AG08396 (cell line): ENCODE measurements around the gene RAB11FIP4.

ENCODE experiments used
- DNase-seq: peaks from one replicate; pipeline ENCODE4 v3.0.0; 2012; ENCODE audit warnings: low spot score, mixed read lengths

Gene RAB11FIP4

GRCh38 chr17:31405890-31406371 lies 14.5 kb downstream of the RAB11FIP4 start:
- DNase-seq: no peak

DNA sequence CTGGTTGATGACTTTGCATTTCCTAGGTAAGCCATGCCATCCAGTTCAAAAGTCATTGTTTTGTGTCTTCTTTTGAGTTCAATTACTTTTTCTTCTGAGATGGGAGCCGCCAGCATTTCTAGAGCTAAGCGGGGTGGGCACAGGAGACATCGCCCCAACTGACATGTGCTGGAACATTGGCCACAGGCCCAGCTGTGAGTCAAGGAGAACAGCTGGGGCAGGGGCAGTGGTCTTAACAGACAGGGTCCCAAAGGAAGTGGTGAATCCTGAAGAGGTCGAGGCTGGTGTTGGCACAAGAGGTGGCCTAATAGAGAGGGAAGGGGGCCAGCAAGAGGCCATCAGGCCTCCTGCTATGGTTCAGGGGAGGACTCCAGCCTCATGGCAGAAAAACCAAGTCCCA lies 17.1 kb downstream of the RAB11FIP4 start:
- DNase-seq: no peak

DNA sequence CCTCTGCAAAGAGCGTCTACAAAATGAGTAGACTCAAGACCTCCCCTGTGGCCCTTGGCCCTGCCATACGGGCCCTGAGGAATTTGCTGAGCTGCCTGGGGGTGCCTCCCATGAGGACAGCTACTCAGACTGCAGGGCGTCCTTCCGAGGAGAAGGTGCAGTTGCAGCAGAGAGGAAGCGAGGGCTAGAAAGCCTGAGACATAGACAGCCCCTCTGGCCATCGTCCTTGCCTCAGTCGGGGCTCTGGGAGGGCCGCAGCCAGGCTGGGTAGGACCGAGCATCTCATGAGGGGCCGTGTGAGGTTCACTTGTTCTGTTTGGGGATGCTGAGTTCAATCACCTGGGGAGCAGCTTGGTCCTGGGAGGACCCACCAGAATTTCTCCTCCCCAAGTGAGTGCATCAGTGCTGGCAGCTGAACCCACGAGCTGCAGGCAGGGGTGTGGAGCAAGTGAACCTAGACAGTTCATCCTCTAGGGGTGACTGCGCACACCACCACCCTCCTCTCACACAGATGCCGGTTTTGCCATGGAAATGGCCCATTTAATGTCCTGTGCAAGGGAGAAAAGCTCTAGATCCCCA lies 20.3 kb downstream of the RAB11FIP4 start:
- no peak for DNase-seq

GRCh38 chr17:31412511-31412910 lies 21.0 kb downstream of the RAB11FIP4 start:
- no peak for DNase-seq

DNA sequence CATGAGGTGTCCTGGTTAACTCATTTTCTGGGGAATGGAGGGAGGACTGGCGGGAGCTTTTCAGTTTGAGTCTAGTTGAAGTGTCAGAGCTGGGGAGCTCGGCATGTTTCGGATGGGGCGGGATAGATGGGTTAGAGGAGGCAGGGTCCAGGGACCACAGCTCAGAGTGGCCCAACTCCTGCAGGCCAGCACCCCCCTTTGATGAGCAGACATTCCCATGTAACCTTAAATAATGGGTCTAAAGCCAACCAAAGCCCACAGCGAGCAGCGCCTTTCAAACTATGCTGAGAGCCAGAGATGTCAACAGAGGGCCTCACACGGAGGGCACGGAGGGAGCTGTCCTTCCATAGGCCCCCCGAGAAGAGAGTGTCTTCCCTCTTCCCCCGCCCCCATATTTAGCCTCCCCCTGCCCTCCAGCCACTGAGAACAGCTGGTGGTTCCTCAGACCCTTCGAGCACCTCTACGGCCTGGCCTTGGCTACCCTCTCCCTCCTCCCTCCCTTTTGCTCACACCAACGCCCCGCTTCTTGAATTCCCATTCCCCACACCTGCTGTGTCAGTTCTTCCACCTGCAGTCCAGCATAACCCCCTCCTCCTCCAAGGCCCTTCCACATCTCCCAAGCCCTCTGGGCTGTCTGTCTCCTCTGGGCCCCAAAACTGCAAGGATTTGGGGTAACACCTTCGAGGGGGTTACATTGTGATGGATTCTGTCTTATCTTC lies 21.8 kb downstream of the RAB11FIP4 start:
- no peak for DNase-seq

GRCh38 chr17:31413874-31414549 lies 22.5 kb downstream of the RAB11FIP4 start:
- peak; percentile 76 for DNase-seq

GRCh38 chr17:31414550-31414918 lies 23.1 kb downstream of the RAB11FIP4 start:
- DNase-seq: no peak

DNA sequence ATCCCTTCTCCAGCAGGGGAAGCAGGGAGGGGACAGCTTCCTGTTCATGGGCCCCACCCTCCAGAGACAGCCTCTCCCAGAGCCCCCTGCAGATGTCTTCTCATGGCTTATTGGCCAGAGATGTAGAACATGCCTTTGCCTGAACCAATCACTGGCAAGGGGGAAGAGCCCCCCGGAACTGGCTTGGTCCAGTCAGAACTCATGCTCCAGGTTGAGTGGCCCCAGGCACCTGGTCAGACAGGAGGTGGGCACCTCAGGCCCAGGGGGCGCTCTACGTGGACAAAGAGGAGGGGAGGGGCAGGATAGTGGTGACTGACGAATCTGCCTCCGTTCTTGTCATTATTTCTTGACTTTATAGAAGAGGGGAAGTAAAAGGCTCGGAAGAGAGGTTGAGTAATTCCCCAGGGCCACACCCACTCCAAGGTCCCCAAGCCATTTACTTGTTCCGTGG lies 23.6 kb downstream of the RAB11FIP4 start:
- DNase-seq: no peak

- DNase-seq: no peak
Measured at GRCh38 chr17:31415640-31416502, 24.4 kb downstream of the RAB11FIP4 start.

DNA sequence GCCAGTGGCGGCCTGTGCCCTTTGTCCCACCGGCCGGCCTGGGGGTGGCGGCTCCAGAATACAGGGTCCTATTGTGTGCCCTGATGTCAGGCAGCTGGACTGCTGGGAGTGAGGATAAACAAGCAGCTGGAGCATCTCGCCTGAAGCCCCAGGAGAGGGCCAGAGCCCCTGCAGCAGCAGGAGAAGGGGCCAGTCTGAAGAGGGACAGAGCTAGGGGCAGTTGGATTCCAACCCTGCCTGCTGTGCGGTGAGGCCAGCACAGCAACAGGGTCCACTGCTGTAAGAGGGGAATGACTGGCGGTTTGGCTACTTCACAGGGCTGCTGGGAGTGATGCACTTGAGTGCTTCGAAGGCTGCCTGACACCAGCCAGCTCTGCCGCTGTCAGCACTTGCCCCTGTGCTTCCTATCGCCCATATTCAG lies 25.0 kb downstream of the RAB11FIP4 start:
- no peak for DNase-seq

DNA sequence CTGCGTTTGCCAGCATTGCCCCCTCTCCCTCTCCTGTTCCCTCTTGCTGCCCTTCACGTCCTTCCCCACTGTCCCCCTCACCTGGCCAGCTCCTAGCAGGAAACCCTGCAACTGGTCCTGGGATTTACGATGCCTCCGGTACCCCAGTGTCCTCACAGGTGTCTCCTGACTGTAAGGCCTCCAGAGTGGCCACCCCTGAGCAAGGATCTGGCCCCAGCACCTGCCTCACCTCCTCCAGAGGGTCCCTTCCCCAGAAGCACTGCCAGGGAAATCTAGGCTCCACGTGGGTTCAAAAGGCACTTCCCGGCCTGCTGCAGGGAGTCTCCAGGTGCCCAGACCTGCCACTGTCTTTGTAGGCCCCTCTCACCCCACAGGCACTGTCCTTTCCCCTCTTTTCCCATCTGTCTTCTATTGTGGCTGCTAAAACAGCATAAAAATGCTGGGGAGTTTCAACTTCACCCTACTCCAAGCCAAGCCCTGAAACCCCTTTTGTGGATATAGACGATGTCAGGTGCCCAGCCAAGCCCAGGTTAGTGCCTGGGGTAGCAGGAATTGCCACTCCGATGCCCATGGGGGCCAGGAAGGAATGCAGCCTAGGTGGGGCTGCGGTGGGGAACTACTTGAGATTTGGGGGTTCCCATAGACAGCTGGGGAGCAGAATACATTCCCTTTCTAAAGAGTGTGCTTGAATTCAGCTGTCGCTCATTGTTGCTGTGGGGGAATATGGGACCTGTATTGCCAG lies 25.7 kb downstream of the RAB11FIP4 start:
- DNase-seq: no peak

- no peak for DNase-seq
Measured at GRCh38 chr17:31418773-31419350, 27.4 kb downstream of the RAB11FIP4 start.

DNA sequence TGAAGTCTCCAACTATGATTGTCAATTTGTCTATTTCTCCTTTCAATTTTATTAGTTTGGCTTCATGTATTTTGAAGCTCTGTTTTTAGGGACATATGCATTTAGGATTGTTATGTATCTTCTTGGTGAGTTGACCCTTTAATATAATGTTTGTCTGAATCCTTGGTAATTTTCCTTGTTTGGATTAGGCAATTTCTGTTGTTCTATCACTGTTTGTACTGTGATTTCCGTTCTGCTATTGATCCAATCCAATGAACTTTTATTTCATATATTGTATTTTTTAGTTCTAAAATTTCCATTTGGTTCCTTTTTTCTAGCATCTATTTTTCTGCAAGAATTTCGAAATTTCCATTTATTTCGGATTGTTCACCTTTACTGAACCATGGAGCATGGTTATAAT lies 31.0 kb downstream of the RAB11FIP4 start:
- DNase-seq: no peak

DNA sequence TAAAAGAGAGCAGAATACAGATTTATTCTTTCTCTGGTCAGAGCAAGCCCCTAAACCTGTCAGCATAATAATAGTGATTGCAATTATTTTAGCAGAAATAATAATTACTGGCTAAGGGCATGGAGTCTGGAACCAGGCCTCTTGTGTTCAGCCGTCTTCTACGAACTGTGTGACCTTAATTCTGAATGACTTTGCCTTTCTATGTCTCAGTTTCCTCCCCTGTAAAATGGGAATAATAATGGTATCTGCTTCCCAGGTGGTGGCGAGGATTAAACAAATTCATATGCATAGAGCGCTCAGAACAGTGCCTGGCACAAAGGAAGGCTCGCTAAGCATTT lies 33.4 kb downstream of the RAB11FIP4 start:
- no peak for DNase-seq

- DNase-seq: no peak
Measured at GRCh38 chr17:31425282-31426040, 34.0 kb downstream of the RAB11FIP4 start.

DNA sequence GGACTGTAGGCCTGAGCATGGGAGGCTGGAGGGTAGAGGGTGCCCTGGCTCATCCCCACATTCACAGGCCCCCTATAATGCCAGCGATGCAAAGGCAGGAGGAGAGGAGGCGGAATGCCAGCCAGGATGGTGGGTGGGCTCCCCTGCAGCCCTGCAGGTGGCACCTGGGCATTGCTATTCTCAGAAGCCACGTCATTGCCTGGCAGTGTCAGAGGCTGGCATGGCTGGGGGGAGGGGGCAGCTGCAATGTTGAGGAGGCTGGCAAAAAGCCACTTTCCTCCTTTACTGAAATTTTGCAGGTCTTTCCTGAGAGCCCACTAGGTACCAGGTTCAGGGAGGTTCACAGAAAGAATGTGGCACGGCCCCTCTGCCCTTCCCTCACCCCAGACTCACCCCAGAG lies 36.2 kb downstream of the RAB11FIP4 start:
- no peak for DNase-seq

DNA sequence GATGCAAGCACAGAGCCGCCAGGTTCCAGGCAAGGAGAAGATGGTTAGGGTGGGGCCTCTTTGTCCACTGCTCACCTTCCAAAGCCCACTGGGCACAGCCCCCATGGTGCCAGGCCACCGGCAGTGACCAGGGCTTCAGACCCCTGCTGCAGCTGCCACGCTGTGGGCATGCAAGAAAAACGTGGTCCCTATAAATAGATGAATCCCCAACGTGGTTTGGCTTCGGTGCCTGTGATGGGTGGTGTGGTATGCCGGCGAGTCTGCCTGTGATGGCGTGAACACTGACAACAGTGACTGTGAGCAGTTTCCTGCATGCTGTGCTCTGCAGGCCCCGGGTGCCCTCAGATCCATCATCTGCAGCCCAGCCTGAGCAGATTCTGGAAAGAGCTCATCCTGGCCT lies 36.6 kb downstream of the RAB11FIP4 start:
- no peak for DNase-seq

DNA sequence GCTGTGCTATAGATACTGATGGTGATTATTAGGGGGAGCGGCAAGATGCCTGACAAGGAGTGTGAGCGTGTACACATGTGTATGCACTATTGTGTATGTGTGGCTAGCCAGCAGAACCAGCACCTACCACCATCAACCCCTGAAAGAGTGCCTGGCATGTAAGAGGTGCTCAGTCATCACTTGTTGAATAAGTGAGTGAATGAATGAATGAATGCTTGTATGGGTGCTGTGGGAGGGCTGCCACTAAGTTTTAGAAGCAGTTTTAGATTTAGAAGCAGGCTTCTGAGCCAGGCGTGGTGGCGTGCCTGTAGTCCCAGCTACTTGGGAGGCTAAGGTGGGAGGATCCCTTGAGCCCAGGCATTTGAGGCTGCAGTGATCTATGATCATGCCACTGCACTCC lies 37.0 kb downstream of the RAB11FIP4 start:
- no peak for DNase-seq

GRCh38 chr17:31431098-31431851 lies 39.8 kb downstream of the RAB11FIP4 start:
- DNase-seq: no peak
